ENCODE data around the gene CRYZL1.
A peak's percentile ranks its signal among the peaks of the same experiment; 100 is the strongest.
"Not testable (repeated sequence)": the region's sequence is repeated elsewhere in the genome, so short reads cannot be mapped to it uniquely, and the experiment has no call there.

The CRYZL1 gene

DNA sequence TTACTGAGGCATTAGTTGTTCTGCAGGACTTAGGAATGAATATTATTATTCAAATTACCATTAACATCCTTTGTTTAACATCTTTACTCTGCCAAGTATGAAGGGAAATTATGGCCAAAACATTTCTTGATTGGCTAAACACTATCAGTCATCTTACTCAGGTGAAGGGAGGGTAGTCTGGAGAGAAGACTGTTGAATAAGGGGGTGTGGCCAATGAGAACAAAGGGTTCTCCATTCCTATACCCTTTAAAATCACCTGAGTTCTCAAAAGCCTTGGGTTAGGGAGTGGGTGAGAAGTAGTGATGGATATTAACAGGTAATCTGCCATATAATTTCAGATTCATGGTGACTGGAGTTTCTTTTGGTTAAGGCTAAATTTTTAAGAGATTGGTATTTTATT, 19.3 kb downstream of the CRYZL1 start:
- DNase-seq: no peak

DNA sequence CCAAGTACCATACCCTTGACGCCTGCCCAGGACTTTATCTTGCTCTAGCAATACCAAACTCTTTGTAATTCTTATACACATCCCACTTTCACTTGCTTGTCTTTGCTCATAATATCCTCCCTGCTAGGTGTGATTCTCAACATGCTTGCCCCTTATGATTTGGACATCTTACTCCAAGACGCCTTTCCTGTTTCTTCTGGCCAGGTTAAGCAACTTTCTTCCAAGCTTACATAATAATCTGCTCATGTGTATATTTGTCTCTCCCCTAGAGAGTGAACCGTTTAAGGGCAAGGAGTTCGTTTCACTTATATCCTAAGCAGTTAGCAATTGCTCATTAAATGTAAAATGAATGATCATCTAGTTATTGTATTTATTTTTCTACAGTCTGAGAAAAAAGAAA, 21.8 kb downstream of the CRYZL1 start:
- no peak for DNase-seq

DNA sequence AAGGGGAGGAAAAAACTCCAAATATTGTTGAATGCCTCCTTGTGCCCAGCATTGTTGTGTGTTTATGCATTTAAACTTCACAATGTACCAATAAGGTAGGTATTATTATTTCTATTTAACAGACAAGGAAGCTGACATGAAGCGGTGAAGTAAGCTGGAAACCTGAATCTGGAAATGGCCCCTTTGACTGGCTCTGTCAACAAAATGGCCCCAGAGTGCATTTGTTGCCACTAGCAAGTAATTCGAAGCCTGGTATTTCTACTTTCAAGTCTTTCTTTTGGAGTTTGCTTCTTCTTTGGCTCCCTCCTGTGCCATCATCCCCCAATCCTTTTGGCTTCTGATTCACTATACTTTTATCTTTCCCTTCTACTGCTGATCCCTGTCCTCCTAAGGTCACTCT, 23.1 kb downstream of the CRYZL1 start:
- no peak for DNase-seq

DNA sequence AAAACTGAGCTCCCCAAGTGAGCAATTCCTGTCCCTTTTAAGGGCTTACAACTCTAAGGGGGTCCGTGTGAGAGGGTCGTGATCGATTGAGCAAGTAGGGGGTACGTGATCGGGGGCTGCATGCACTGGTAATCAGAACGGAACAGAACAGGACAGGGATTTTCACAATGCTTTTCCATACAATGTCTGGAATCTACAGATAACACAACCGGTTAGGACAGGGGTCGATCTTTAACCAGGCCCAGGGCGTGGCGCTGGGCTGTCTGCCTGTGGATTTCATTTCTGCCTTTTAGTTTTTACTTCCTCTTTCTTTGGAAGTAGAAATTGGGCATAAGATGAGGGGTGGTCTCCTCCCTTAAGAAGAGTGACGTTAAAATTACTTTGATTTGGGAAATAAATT, 24.0 kb downstream of the CRYZL1 start:
- not testable (repeated sequence) for DNase-seq

DNA sequence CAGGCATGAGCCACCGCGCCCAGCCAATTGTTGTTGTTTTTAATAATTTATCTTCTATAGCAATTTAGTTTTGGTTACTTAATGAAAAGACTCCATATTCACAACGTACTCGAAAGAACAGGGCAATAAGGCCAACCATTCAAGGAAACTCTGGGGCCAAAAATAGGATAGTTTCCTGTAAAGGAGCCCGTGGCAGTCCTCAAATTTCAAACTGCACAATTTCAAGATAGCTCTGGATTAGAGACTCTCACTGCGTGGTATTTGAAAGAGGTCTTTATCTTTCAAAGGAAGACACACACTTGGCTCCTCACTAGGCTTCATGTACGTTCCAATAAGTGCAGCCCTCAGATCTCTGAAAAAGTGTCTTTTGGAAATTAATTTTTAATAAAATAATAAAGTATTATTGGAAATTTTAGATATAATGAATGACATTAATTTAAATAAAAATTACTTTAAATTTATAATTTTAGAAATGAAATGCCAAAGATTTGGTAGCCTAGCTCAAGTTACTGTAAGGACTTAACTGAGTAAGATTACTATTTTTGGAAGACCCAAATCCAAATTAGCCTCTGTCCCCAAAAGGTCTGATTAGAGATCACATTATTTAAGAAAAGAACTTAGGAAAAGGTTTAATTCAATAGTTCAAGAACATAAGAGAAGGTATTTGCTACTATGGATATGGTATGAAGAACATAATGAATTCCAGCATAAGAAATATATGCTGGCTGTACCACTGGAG, 30.4 kb downstream of the CRYZL1 start:
- DNase-seq: no peak

DNA sequence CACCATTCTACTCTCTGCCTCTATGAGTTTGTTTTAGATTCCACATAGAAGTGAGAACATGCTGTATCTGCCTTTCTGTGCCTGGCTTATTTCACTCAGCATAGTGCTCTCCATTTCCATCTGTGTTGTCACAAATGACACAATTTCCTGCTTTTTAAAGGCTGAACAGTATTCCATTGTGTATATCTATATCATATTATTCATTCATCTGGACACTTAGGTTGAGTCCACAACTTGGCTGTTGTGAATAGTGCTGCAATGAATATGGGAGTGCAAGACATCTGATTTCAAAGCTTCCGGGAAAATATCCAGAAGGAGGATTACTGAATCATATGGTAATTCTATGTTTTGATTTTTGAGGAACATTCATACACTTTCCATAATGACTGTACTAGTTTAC, 33.0 kb downstream of the CRYZL1 start:
- DNase-seq: no peak

DNA sequence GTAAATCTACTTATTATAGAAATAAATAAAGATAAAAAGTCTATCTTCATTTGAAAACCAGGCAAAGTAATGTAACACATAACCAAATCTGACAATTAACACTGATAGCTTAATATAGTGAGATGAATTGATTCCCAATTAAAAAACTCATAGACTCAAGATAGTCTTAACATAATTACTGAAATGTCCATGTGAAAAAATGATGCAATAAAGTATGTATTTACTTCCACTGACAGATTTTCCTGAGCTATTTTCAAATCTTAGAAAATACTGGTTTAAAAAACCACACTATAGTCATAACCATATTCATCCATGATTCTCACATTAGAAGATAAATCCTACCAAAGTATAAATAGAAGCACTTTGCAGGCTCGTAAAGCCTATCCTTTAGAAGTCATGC, 43.5 kb downstream of the CRYZL1 start:
- DNase-seq: no peak

DNA sequence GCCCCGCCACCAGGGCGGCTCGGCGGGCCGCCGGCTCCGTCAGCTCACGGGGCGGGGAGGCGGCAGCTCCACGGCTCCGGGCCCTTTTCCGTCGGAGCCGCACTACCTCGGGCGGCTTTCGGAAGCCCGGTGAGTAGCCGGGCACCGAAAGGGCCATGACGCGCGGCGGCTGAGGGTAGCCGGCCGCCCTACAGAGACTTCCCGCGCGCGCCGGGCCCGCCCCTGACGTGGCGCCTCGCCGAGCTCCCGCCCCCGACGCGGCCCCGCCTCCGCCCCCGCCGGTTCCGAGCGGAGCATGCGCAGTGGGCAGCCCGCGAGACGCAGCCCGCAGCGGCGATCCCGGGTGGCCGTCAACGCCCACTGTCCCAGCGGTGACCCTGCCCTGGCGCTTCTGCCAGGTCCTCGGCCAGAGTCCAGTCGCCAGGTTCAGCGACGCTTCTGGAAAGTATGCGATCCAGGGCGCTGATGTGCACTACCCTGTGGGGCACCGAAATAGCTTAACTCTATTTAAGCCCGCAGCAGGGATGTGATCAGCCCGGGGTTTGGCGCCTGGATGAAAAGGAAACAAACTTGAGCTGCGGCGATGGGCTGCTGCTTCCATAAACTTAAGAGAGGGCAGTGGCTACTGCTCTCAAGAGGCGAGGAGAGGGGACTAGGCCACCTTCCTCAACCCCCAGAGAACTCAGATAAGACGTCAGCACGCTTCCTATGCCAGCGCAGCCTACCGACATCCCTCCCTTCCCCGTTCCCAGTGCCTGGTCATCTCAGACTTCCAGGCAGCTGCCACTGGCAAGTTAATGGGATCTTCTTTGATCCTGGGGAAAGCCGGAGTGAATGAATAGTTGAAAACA, 52.8 kb downstream of the CRYZL1 start, which contains the start of gene DONSON:
Gene DONSON (minus strand): TSS at position 200 of the 851 bp plus-strand sequence. CDS start 43 bp downstream, at position 157.
- DNase-seq: peak; percentile 87

DNA sequence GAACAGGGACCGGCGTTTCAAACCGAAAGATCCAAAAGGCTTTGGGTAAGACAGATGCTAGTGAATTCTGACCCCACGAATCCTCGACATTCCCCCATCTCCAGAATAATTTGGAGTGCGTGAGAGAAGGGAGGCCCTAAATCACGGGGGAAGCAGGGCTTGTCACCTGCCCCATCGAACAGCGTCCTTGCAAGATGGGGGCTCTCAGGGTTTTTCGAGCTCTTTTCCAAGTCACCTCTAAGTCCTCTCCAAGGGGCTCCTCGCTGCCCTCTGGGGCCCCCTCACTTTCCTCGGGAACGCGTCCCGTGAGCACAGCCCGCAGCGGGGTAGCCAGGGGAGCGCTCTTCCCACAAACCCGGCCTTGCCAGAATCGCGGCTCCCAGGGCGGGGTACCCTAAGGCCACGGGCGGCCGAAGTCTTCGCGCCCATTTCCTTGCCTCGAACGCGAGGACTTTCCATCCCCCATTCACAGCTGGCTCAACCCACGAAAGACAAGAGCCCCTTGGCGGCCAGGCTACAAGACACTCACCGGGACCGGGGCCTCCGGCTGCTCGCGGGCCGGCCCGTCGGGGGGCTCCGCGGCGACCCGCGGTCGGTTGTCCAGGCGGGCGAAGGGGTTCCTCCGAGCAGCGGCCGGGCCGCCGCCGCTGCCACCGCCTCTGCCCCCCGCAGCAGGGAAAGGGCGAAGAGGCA, 53.6 kb downstream of the CRYZL1 start:
- DNase-seq: no peak

DNA sequence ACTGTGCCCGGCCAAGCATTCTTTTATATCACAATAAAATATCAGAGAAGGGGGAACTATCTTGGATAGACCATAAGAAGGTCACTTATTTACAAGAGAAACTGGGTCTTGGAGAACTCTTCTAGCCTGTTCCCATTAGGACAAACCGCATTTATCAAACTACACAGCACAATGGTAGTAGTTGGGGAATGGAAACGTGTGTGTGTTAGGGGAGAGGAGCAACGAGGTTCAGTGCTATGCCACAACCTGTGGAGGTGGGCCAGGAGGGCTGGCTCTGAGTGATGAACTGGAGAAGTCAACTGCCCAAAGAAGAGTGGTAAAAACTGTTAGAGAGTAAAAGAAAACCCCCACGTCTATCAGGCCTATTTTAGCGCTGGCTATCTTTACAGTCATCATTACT, 54.6 kb downstream of the CRYZL1 start:
- DNase-seq: no peak

DNA sequence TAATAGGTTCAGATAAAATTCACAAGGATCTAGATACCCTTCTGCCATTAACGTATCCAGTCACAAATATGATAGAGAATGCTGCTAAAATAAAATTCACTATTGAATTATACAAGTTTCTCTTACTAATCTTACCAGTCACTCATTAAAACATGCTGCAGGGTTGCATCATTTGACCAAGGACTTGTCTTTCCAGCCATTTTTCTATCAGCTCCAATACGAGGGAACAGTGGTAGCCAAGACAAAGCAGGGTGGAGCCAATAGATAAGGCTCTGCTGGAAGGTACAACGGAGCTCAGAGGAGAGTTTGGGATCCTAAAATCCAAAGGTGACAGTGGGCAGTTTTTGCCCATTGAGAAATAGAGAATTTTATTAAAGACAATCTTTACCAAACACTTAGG, 57.1 kb downstream of the CRYZL1 start:
- no peak for DNase-seq

DNA sequence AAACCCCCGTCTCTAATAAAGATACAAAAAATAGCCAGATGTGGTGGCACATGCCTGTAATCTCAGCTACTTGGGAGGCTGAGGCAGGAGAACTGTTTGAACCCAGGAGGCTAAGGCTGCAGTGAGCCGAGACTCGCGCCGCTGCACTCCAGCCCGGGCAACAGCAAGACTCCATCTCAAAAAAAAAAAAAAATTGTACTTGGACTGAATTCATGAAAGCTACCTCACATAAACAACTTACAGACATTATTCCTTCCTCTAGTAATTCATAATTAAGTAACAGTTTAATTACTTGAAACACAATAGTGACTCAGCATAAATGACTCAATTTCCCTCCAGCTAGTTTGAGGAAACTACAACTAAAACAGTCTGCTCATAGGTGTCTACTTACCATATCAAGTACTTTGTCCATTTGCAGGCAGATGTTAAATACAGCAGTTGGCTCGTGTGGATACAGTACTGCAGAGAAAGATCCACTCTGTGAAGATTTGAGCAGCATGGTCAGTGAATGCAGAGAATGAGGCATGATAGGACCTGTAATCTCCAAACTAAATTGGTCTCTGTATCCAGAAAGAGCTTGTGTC, 62.5 kb downstream of the CRYZL1 start:
- DNase-seq: no peak

DNA sequence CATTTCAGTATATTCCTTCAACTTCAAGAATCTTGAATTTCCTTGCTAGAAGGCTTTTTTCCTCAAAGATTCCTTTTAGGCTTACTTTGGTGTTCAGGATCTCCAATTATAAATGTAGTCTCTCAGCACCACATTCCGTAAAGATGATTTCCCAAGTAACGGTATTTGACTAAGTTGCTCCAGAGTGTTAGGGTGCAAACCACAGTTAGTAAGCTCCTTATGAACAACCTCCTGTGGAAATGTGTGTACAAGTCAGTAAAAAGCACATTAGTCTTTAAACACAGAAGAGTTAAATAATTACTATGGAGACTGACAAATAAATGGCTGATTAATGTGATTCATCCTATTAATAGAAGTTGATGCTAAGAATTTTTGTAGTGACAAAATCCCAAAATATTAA, 63.3 kb downstream of the CRYZL1 start:
- DNase-seq: no peak

DNA sequence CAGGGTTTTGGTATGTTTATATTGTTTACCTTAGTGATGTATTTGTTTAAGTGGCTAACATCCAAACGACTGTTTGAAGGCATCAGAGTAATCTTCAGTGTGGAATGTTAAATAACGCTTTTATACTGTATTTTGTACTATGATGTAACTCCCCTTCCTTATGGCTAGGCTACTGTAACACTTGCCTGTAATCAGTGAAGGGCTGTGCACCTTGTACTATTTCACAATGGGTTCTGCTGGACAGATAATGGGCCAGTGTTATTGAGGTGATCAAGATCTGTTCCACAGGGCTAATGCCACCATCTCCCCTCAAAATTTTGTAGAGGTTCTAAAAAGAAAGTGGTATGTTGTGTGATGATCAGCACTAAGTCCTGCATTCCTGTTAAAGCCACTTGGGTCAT, 64.8 kb downstream of the CRYZL1 start:
- DNase-seq: not testable (repeated sequence)

DNA sequence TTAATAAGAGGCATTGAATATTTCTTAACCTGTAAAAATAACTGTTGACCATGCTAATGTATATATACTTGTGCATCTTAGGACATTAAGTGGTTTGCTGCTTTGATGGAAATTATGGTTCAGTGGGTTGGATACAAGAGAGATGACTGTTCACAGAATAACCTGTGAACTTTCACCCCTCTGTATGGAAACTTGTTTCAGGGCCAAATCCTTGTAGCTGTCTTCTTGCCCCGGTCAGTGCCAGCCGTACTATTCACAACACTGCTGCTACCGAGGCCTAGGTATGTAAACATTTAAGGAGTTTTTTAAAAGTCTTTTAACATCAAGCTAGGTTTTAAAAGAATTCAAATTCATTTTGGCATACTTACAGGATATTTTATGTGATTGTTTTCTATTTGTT, 69.2 kb downstream of the CRYZL1 start:
- no peak for DNase-seq

DNA sequence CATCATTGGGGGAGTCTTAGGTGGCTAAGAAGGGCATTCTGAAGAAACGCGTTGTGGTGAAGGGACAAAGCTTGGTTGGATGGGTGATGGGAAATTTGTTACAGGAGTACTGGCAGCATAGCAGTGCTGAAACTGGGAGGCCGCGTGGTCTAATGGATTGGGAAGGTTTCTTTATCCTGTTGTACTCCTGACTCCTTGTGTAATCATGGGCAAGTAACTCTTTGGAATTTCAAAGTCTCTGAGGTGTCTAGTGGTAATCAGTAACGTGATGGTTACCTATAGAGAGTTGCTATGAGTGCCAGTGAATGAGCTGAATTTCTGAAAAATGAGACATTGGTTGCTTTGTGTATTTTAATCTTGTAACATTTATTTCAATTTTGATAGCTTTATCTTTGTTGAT, 71.5 kb downstream of the CRYZL1 start:
- DNase-seq: no peak

DNA sequence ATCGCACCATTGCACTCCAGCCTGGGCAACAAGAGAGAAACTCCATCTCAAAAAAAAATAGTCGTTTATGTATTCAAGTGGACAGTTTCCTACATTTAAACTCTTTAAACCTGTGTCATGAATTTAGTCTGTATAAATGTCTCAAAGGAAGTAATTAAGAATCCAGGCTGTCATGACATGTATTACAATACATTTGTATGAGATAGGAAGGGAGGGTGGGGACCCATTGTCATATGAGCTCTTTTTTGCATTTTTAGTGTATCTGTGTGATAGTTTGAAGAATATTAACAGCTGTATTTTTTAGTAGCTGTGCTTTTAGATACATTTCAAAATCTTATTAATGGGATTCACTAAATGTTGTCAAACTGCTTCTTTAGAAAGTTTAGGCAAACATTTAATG, 73.1 kb downstream of the CRYZL1 start:
- DNase-seq: no peak

DNA sequence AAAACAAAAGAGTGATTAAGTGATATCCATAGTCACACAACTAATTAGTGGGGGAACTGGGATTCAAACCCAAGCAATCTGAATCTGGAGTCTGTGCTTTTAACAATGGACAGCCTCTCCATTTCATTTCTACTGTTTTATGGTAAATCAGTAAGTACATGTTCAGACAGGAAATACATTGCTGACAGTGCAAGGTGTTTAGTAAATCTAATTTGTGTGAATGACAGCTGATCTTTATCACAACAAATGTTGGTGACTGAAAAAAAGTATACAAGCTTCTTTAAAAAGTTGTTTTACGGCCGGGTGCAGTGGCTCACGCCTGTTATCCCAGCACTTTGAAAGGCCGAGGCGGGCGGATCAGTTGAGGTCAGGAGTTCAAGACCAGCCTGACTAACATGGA, 73.6 kb downstream of the CRYZL1 start:
- DNase-seq: no peak

DNA sequence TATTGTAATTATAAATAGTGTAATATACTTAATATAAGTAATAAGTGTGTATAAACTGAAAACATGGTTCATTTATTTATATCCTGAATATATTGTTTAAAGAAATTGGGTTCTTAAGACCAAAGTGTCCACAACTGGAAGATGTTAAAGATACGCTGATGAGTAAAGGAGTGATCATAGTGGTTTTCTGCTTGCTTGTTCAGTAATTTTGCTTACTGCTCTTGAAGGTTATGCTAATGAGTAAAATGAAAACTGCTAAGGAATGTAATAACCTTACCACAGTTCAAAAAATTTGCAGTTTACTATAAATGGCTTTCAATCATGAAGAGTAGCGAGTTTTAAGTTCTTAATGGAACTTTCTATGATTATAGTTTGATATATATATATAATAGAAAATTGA, 75.0 kb downstream of the CRYZL1 start:
- DNase-seq: no peak

DNA sequence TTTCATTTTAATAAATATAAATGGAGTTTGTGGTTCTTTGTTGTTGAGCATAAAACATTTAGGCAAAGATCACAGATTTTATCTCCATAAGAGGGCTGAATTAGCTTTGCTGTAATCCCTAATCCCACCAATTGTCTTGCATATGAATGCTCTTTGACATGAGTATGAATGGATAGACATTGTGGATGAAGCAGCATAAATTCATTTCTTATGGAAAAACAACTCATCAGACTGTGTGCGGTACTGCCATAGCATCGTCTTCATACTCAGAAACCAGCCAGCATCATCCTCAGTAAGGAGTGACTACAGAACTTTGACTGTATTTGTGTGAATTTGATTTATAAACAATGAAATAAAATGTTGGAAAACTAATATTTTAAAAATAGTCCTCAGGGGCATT, 79.2 kb downstream of the CRYZL1 start:
- DNase-seq: no peak

DNA sequence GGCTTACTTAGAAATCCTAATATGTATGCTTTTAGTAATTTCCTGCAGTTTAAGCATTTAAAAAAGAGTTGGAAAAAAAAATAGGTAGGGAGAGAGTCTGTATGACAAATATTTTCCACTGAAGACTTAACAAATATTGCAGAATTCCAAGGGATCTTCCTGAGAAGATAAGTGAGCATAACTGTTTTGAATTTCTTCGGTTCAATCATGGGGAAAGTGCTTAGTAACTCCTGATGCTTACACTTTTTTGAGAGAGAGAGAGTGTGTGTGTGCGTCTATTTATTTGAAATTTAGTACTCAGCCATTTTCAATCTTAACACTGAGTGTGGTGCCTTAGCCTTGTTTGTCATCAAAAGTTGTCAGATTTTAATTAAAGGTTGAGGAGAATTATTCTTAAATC, 80.2 kb downstream of the CRYZL1 start:
- no peak for DNase-seq

DNA sequence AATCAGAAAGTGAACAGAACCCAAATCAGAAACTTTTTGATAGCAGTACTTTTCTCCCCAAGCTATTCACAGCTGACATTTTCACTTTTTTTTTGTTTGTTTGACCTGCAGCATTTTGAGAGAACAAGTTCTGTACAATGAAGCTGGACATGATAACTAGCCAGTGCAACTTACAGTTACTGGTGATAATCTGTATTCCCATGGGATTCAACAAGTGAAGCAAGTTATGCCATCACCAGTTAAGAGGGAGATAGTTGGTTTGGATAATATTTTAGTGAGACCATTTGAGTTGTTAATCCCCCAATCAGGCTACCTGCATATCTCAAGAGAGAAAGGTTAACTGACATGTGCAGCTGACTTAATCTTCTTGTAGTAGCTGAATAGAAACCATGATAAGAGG, 80.6 kb downstream of the CRYZL1 start:
- DNase-seq: no peak

DNA sequence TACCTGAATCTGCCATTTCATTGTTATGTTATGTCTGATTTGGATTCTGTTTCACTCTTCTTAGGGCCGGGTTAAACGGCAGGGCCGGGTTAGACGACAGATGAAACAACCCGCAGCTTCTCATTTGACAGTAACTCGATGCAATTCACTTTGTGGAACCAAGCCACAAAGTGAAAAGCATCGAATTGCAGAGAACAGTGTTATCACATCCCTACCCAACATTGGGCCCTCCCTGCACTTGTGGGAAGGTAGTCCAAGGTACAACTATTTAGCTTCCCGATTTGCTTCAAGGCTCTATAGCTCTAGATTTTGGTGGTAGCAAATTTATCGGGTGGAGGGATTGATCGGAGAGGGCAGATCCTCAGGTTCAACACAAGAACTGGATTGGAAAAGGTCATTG, 81.7 kb downstream of the CRYZL1 start:
- DNase-seq: no peak
